Effector CD8-positive, alpha-beta T cell (primary cell): ENCODE results near the gene BMAL1.

Source experiments
- DNase-seq: peaks from one replicate; lab custom pipeline; 2025; lab: John Stamatoyannopoulos, UW

The BMAL1 gene

GRCh38 chr11:13291800-13292199, 14.2 kb downstream of the BMAL1 start:
- no peak for DNase-seq

DNA sequence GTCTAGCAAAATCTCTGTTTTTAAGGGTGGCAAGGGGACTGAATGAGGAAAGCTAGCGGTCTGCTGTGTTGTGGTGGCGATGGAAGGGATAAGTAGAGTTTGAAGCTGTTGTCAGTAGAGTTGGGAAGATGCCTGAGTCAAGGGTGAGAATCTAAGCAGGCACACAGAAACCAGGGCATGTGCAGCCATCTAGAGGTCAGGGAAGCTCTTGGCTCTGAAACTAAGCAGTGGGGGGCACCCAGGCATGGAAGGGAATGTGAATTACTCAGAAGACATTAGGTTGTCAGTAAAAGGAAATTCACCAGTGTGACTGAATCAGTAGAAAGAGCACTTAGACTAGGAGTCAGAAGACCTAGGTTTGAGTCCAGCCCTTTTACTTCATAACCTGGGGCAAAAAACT, 15.4 kb downstream of the BMAL1 start:
- no peak for DNase-seq

DNA sequence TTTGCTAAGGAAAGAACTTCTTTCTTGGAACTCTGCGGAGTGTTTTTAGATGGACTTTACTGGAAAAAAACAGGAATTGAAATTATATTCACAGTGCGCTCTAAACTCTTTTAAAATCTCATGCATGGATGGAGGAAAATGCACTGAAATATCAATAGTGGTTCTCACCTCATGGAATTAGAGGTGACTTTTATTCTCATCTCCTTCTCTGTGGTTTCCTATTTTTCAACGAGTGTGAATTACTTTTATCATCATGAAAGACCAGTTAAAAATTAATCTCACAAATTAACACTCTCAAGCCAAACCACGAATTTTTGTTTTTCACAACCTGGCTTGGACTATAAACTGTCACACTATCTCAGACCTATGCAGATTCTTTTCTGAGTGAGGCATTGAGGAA, 16.6 kb downstream of the BMAL1 start:
- DNase-seq, result no peak

- DNase-seq, result no peak
Measured at GRCh38 chr11:13294771-13295579, 17.4 kb downstream of the BMAL1 start.

GRCh38 chr11:13297308-13297916, 19.8 kb downstream of the BMAL1 start:
- DNase-seq, result no peak

- DNase-seq, result no peak
Measured at GRCh38 chr11:13297917-13298356, 20.3 kb downstream of the BMAL1 start.

- no peak for DNase-seq
Measured at GRCh38 chr11:13298765-13299164, 21.2 kb downstream of the BMAL1 start.

GRCh38 chr11:13301522-13301921, 23.9 kb downstream of the BMAL1 start:
- DNase-seq, result no peak

DNA sequence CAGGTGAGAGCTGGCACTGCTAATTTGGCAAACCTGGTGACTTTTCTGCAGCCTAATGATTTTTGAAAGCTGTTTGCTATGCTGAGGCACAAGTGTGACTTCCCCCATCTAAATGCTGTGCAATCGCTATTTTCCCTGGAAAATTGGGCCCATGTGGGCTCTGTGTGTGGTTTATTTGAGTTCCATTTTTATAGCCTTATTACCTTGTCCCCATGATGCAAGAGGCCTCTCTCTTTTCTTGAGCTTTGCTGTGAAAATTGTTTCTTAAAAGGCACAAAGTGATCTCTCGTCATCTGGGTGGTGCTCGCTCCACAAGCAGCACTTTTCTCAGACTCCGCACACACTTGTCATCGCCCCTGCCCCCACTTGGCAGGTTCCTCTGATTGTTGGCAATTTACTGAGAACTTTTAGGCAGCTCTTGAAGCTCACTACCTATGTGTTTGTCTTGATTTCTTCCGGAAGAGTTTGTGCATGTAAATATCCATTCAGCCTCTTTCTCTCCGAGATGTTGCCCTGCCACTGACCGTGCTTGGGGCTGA, 24.9 kb downstream of the BMAL1 start:
- DNase-seq, result no peak

DNA sequence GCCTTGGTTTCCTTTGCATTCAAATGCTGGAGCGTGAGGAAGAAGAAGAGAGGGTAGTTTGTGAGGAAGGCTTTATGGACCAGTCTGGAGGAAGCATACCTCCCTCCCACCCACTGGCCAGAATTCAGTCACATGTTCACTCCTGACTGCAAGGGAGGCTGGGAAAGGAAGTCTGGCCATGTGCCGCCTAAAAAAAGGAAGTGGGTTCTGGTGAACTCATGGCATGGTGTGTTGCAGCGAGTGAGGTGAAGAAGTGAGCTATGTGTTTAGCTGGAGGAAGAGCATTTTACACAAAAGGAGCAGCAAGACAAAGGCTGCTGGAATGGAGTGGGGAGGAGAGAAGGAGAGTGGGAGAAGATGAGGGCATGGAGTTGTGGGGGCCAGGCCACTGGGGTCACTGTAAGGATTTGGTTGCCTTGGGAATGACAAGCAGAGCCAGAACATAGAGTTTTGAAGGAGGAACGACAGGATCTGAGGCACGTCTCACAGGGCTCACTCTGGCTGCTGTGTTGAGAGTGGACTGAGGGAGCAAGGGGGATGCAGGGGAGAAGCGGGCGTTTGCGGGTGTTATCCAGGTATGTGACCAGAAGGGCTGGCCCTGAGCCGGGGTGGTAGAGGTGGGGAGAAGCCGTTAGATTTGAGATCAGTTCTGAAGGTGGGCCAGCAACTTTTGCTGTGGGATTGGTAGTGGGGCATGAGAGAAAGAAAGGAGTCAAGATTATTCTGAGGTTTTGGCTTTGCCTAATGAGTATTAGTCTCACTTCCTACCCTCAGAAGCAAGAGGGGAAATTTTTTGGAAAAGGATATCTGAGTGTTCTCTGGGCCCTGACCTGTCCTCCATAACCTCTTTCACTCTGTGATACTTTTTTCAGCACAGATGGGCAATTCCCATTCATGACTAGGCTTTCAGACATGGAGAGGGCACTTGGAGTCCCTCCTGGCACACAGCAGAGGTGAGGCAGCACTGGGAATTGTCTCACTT, 26.4 kb downstream of the BMAL1 start:
- no peak for DNase-seq

DNA sequence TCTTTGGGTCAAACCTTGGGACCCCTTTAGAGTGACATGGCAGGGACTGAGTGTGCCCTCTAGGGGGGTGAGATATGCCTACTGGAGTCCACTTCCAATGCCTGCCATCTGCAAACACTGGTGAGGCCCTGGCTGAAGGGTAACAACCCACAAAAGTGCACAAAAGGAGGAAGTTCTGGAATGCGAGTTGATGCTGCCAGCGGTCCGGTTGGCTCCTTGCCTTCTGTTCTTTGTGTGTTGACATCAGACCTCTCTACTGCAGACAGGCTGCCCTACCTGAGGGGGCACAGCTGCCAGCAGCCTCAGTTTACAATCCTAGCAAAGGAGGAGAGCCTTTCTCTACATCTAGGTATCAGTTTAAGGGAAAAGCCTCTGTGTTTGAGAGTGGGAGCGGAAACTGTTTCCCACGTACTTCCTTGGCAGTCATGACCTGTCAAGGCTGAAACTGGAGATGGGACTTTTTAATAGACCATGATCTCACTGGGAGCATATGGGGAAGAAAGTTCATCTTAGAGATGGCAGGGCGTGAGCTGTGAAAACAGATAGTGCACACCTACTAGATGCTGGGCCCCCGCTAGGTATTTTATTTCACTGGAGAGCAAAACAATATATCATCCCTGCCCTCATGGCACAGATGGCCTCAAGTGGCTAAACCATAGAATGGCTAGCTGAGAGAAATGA, 27.2 kb downstream of the BMAL1 start:
- DNase-seq, result no peak

GRCh38 chr11:13308704-13309103, 31.1 kb downstream of the BMAL1 start:
- DNase-seq, result no peak

GRCh38 chr11:13309156-13309555, 31.6 kb downstream of the BMAL1 start:
- DNase-seq, result no peak

DNA sequence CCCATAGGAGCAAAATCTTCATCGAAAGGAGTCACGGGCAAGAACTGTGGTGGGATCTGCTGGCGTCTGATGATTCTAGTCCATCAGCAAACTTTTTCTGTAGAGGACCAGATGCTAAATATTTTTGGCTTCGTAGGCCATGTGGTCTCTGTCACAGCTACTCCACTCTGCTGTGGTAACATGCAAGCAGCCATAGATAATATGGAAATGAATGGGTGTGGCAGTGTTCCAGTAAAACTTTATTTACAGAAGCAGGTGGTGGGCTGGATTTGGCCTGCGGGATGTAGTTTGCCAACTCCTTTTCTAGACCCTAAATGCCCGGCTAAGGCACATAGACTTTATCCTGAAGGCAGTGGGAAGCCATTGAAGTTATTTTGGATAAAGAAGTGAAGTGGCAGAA, 32.9 kb downstream of the BMAL1 start:
- DNase-seq, result no peak

DNA sequence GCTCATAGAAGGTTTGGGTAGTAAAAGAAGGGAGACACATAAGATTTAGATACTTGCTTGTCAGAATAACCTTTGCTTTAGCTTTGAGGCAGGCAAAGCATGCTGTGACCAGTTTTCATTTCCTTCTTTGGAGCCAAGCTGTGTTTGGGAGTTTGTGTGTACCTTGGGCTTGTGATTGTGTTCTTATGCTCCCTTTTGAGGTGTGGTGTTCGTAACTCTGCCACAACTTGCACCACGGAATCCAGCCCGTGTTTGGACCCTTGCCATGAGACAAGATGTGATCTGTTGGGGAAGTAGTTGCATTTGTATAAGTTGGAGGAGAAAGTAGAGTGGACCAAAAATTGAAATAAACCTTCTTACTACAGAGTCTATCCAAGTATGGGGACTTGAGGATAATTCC, 34.0 kb downstream of the BMAL1 start:
- no peak for DNase-seq

DNA sequence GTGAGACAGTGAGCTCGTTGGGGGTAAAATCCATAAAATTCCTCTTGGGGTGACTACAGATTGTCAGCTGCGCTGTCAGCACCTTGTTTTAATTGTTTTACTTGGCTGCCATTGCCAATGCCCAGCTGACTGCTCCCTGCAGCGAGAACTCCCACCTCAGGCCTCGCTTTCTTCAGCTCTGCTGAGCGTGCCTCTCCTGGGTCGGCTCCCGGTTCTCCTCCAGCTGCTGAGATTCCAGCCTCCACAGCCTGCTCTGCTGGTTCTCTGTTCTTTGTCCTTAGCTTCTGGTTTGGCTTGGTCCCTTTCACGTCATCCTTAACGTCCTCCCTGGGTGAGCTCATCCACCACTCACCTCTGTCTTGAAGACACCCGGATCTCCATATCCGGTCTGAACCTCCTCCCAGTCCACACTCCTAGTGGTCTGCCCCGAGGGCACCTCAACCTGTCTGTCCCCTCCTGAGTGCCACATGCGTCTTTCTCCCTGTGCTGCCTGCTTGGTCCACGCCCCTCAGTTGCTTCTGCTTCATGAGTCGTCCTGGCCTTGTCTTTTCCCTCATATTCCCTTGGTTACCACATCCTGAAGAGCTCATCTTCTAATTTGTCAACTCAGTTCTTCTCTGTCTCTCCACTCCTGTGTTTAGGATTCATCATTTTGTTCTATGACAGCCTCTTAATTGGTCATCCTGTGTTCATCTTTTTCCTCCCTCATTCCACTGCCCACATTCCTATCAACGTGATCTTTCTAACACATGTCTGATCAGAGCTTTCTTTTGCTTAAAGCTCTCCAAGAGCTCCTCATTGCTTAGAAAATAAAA, 35.6 kb downstream of the BMAL1 start:
- no peak for DNase-seq

GRCh38 chr11:13314676-13315394, 37.2 kb downstream of the BMAL1 start:
- DNase-seq, result no peak

DNA sequence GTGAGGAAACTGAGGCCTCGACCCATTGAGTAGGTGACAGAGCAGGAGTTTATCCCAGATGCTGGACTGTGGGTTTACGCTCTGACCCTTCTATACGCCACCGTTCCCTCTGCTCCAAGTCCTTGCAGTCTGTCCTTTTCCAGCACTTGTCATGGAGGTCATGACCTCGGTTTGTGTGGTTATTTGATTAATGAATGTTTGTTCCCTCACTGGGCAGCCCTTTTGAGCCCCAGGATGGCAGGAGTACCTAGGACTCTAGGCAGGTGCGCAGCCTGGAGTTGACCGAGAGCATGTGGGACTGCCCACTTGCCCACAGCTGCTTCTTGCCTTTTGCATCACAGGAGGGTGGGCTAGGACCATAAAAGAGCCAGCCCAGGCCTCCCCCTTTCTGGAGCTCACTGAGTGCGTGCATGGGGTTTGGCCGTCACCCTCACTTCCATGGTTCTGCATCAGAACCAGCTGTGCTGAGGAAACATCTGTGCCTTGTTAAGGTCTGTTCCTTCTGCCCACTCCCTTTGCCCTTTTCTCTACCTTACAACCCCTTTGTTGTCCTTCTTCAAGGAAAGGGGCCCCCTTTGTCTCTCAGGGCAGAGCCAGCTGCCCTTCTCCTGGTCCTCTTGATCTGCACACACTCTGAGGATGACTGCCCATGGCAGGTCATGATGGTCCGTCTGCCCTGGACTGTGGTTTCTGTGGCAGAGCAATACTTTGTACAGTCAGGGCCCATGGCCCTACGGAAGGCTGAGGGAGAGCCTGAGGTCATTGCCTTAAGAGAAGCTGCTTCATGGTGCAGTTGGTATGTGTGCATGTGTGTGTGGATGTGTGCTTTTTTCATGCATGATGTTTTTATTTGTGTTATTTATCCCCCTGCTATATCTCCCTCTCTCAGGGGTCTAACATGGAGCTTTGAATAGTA, 38.2 kb downstream of the BMAL1 start:
- no peak for DNase-seq

- no peak for DNase-seq
Measured at GRCh38 chr11:13316528-13316961, 39.0 kb downstream of the BMAL1 start.
